GM19238 (cell line): ENCODE data around the gene PDE8A.

Source experiments
- DNase-seq: peaks from one replicate; pipeline ENCODE4 v3.0.0; 2011; ENCODE audit warnings: low spot score; ENCODE audit not compliant: insufficient read length

The PDE8A gene

DNA sequence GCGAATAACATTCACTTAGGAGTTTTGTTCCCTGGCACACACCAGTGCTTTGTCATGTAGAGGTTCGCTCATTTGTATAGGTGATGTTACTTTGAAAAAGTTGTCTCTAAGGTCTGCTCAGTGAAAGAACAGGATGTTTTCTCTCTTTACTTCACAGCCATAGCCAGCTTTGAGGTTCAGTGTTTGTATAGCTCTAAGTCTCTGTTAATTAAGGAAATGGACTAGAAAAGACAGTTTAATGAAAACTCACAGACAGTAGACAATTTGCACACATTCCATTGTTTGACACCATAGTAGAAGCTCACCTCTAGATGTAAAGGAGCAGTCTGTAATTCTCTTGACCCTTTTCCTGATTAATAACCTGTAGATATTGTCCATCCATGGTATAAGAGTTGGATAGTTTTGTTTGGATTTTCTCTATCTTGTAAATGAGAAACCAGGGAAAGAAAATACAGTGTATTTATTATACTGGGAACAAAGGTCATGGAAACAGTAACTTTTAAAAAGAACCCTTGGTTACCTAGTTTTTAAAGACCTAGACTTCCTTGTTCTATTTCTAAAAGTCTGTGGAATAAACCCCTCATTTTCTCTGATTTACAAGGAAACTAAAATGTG is 50.4 kb downstream of the PDE8A start:
- DNase-seq = no peak

GRCh38 chr15:85033148-85033547 is 51.5 kb downstream of the PDE8A start:
- no peak for DNase-seq

GRCh38 chr15:85034276-85034675 is 52.6 kb downstream of the PDE8A start:
- no peak for DNase-seq

DNA sequence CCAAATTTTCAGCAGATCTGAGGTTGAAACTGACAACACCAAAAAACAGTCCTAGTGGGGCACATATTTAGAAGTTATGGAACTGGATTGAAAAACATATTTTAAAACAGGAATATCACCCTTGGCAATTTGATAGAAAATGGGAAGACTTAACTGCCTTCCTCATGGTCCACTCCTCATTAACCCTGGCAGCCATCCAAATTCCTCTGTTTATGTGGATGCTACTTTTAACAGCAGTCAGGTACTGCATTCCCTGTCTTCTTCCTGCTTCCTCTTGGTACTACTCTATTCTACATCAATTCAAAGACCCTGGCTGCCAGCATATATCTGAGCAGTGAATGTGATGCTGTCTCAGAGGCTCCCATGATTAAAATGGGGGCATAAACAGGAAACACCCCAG is 54.3 kb downstream of the PDE8A start:
- DNase-seq = no peak

DNA sequence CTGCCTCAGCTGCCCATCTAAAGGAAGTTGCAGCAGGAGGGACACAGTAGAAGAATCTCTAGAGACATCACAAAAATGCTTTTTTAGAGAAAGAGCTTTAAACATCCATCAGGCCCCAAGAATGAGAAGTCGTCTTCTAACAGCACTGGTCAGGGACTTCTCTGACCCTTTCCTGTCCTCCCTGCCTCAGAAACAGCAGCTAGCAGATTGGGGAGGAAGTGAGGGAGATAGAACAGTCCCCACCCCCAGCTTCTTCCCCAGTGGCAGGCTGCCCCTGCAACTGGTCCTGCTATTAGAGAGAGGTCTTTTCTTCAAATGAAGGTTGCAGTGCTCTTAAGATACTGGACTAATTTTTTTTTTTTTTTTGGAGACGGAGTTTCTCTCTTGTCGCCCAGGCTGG is 55.1 kb downstream of the PDE8A start:
- DNase-seq = no peak

DNA sequence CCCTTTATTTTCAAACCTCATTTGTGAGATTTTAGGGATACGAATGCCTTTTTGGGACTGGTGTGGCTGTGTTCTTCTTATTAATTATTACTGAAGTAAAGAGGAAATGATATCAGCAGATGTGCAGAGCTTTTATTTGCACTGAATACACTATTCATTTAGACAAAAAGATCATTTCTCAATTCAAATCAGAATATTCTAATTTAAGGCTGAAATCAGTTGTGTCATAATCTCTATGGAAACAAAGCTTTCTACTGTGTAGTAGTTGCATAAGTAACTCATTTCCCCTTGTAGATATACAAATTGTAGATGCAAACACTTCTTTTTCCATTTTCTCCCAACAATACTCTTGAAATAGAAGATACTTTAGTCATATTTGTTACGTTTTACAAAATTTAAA is 56.0 kb downstream of the PDE8A start:
- no peak for DNase-seq

- DNase-seq = no peak
Observed at GRCh38 chr15:85041230-85041629, 59.6 kb downstream of the PDE8A start.

DNA sequence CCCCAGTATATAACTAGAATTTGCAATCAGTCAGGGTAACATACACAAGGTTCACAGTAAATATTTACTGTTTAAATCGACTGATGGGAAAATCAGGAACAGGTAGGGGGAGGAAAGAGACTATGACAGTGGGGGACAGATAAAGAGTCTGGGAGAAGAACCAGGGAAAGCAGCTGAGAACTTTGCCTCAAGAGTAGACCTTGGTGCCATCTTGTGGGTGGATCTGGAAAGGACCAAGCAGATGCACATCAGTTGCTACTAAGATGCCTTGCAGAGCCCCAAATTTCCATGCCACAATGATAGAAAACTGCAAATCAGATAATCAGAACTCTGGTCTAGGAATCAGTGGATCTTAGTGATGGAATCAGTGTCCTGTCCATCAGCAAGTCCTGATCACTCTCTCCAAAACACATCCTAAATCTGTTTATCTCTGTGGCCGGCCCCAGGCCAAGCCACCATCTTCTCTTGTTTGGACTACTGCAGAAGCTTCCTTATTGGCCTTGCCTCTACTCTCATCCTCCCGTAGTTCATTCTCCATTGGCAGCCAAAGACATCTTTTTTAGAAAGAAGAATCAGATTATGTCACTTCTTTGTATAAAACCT is 62.7 kb downstream of the PDE8A start:
- DNase-seq = no peak

DNA sequence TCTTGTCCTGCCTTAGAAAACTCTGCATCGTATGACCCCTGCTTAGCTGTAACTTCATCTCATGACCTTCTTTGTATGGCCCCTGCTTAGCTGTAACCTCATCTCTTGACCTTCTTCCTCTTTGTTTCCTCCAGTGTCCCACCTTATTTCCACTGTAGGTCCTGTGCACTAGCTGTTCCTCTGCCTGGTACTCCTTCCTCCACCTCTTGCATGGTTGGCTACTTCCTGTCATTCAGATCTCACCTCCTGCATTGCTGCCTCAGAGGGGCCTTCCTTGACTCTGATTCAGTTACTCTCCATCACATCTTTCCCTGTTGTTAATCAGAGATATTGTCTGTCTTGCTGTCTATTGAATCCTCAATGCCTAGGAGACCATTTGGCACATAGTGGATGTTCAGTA is 63.2 kb downstream of the PDE8A start:
- DNase-seq = no peak

DNA sequence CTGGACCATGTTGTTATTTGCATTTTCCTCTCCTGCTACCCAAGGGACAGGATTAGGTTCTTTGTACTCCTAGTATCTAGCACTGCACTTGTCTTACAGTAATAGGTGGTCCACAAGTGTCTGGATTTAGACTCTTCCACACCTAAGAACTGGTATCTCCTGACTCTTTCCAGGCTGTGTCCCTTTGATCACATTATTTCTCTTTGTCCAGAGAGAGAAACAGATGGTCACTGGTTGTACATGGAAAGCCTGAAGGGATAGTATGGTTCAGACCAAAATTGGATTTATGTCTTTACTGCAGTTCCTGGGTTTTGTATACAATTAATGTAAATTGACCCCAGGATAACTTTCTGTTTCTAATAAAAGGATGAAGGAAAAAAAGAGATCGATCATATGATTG is 64.0 kb downstream of the PDE8A start:
- DNase-seq = no peak

GRCh38 chr15:85047271-85047948 is 65.8 kb downstream of the PDE8A start:
- DNase-seq = no peak

GRCh38 chr15:85048430-85048829 is 66.8 kb downstream of the PDE8A start:
- DNase-seq = no peak

DNA sequence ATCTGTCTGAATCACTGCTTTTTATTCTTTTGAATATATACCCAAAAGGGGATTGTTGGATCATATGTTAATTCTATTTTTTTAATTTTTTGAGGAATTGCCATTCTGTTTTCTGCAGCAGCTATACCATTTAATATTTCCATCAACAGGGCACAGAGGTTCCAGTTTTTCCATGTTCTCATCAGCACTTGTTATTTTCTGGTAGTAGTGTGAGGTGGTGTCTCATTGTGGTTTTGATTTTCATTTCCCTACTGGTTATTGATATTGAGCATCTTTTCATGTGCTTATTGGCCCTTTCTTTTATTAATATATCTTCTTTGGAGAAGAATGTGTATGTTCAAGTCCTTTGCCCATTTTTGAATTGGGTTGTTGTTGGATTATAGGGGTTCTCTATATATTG is 68.1 kb downstream of the PDE8A start:
- DNase-seq = no peak

DNA sequence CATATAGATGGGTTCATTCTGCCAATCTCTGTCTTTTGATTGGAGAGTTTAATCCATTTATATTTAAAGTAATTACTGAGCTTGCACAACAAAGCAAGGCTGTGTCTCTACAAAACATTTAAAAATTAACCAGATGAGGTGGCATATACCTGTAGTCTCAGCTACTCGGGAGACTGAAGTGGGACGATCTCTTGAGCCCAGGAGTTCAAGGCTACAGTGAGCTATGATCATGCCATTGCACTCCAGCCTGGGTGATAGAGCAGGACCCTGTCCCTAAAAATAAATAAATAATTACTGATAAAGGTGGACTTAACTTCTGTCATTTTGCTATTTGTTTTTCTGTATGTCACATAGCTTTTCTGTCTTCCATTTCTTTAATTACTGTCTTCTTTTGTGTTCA is 78.1 kb downstream of the PDE8A start:
- DNase-seq = no peak

GRCh38 chr15:85062560-85062959 is 80.9 kb downstream of the PDE8A start:
- DNase-seq = no peak

- no peak for DNase-seq
Observed at GRCh38 chr15:85063088-85063487, 81.4 kb downstream of the PDE8A start.

DNA sequence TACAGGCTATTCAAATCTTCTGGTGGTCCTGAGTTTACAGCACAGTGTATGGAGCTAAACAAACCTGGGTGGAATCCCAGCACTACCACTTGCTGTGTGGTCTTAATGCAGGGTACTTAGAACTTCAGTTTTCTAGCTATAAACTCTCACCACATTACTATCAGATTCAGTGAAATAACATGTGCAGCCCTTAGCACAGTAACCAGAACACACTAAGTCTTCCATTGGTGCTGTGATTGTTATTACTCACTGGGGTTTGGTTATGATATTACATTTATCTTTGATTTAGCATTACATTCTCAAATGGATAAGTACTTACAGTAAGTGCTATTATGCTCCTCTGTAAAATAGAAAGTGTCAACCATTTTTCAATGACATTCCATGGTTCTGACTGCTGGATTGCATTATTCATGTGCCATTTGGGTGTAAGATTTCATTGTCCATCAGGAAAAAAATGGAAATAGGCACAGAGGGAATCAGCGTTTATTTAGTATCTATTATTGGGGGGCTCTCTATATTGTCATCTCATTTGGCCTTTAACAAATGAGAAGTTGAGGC is 81.9 kb downstream of the PDE8A start:
- no peak for DNase-seq

DNA sequence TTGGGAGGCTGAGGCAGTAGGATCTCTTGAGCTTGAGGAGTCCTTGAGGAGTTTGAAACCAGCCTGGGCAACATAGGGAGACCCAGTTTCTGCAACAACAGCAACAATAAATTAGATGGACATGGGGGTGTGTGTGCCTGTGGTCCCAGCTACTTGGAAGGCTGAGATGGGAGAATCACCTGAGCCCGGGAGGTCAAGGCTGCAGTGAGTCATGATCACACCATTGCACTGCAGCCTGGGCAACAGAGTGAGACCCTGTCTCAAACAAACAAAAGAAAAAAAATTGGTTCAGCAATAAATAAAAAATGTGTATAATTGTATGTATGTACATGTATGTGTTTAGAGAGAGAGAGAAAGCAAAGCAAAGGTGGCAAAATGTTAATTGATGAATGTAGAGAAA is 83.1 kb downstream of the PDE8A start:
- no peak for DNase-seq

GRCh38 chr15:85071061-85071460 is 89.4 kb downstream of the PDE8A start:
- no peak for DNase-seq

DNA sequence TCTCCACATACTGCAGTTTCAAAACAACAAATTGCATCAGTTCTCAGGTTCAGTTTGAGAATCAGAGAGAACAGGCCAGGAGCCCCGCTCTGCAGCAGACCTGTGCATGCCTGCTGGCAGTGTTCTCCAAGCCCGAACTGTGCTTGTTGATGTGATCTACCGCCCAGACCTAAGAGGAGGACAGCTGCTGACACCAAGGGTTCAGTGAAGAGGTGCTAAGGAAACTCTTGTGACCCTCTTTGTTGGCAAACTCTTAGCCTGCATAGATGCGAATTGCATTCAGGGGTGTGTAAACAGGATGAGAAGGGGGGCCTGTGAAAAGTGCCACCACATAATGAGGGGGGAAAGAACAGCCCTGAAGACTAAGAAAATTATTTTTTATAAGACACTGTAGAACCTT is 89.8 kb downstream of the PDE8A start:
- no peak for DNase-seq

GRCh38 chr15:85072917-85073316 is 91.3 kb downstream of the PDE8A start:
- no peak for DNase-seq

- DNase-seq = no peak
Observed at GRCh38 chr15:85073556-85074194, 92.0 kb downstream of the PDE8A start.
